ENCODE data around the gene ATG2B.

DNA sequence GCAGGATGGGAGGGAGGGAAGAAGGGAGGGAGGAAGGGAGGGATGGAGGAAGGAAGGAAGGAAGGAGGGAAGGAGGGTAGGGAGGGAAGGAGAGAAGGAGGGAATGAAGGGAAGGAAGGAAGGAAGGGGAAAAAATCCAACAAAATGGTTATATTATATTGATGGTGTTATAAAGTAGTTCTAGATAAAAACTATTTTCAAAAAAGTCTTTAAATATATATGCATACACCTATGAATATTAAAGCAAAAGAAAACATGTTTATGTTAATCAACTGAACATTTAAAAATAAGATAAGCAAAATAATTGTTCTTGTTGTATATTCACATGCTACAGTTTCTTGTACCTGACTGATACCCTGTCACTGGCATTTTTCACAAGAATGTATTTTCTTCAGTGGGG is 105.2 kb downstream of the ATG2B start:
- TF ChIP-seq, protein P1, sequence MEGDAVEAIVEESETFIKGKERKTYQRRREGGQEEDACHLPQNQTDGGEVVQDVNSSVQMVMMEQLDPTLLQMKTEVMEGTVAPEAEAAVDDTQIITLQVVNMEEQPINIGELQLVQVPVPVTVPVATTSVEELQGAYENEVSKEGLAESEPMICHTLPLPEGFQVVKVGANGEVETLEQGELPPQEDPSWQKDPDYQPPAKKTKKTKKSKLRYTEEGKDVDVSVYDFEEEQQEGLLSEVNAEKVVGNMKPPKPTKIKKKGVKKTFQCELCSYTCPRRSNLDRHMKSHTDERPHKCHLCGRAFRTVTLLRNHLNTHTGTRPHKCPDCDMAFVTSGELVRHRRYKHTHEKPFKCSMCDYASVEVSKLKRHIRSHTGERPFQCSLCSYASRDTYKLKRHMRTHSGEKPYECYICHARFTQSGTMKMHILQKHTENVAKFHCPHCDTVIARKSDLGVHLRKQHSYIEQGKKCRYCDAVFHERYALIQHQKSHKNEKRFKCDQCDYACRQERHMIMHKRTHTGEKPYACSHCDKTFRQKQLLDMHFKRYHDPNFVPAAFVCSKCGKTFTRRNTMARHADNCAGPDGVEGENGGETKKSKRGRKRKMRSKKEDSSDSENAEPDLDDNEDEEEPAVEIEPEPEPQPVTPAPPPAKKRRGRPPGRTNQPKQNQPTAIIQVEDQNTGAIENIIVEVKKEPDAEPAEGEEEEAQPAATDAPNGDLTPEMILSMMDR (IDR thresholded peaks at IDR 0.05): no peak
- no peak for TF ChIP-seq POLR2A (IDR thresholded peaks at IDR 0.05)
